NB4 (cell line): ENCODE measurements around the gene ZC2HC1B.
"Not testable (repeated sequence)": the region's sequence is repeated elsewhere in the genome, so short reads cannot be mapped to it uniquely, and the experiment has no call there.

ENCODE experiments used
- MYC ChIP-seq: IDR thresholded peaks from 2 replicates; pipeline ENCODE4 v1.6.1; 2011; ENCODE audit warnings: low read depth, low read length
- POLR2A ChIP-seq: IDR thresholded peaks from 2 replicates; pipeline ENCODE4 v1.6.1; 2011; ENCODE audit warnings: mild to moderate bottlenecking; ENCODE audit not compliant: insufficient read length; ENCODE audit errors: extremely low read depth
- TF ChIP-seq, protein P1 (sequence below): IDR thresholded peaks from one replicate; pipeline ENCODE4 v1.5.1; 2012; ENCODE audit warnings: low read depth, low read length

DNA sequence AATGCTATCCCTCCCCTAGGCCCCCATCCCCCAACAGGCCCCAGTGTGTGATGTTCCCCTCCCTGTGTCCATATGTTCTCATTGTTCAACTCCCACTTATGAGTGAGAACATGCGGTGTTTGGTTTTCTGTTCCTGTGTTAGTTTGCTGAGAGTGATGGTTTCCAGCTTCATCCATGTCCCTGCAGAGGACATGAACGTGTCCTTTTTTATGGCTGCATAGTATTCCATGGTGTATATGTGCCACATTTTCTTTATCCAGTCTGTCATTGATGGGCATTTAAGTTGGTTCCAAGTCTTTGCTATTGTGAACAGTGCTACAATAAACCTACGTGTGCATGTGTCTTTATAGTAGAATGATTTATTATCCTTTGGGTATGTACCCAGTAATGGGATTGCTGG, 12.6 kb upstream of the ZC2HC1B start:
- TF ChIP-seq, protein P1, sequence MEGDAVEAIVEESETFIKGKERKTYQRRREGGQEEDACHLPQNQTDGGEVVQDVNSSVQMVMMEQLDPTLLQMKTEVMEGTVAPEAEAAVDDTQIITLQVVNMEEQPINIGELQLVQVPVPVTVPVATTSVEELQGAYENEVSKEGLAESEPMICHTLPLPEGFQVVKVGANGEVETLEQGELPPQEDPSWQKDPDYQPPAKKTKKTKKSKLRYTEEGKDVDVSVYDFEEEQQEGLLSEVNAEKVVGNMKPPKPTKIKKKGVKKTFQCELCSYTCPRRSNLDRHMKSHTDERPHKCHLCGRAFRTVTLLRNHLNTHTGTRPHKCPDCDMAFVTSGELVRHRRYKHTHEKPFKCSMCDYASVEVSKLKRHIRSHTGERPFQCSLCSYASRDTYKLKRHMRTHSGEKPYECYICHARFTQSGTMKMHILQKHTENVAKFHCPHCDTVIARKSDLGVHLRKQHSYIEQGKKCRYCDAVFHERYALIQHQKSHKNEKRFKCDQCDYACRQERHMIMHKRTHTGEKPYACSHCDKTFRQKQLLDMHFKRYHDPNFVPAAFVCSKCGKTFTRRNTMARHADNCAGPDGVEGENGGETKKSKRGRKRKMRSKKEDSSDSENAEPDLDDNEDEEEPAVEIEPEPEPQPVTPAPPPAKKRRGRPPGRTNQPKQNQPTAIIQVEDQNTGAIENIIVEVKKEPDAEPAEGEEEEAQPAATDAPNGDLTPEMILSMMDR = not testable (repeated sequence)
- not testable (repeated sequence) for TF ChIP-seq POLR2A, MYC
